Activated CD4-positive, alpha-beta T cell treated with anti-CD3 and anti-CD28 coated beads for 1 hour (primary cell): ENCODE measurements around the gene ANOS1.

Experiments used
- DNase-seq: peaks from one replicate; pipeline ENCODE4 v3.0.0-alpha.2; 2020

Gene ANOS1

DNA sequence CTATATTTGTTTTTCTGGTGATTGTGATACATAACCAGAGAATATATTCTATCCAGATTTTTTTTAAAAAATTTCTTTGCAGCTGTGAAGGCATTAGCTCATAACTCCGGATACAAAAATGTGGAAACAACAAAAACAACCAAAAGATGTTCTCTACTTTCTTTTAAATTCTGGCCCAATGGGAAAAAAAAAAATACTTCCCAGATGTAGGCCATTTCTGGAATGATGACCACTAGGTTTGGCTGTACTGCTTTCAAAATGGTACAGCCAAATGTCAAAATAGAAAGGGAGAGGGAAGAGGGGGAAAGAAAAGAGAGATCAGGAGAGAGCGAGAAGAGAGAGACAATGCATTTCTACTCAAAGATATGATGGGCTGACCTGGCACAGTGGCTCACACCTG is 14.6 kb downstream of the ANOS1 start:
- DNase-seq = no peak

DNA sequence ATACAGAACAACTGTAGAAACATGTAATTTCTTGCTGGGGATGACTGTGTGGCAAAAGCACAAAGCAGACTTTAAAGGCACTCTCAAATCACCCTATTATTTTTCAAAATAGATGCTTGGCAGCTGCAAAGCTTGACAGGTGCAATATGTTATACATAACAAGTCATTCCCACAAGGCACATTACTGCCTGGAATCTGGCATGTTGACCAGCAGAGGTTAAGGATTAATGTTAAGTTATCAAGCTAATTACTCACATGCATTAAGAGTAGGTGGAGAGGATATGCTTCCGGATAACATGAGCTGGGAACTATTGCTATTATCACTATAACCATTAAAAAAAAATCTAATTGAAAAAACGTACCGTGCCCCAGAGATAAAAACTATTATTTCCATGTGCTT is 17.8 kb downstream of the ANOS1 start:
- DNase-seq = no peak

DNA sequence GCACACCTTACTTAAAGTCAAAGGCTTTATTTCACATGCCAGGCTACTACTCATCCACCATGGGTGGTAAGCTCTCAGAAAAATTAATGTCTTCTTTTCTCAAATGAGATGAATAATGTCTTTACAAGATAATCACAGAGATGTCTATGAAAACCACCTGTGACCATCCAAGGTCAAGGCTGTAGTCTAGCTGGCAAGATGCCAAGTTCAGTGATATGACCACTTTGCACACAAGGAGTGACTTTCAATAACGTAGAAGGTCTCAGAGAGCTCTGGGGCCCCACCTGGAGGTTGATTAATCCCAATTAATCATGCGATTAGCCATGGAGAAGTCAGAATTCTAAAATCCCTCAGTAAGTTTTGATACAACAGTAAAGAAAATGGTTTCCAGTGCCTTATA is 20.5 kb downstream of the ANOS1 start:
- no peak for DNase-seq

DNA sequence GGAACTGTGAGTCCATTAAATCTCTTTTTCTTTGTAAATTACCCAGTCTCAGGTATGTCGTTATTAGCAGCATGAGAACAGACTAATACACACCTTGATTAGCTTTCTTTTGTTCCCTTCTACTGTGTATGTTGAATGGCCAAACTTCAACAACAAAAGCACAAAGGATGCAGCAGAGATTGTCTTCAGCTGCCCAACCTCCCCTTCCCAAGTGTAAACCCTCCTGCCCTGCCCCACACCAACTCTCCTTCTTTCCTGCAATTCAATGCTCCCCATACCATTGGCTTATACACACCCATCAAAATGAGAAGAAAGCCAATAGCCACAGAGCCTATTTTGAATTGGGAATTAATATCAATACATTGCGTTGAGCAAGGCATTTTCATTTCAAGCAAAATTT is 27.8 kb downstream of the ANOS1 start:
- no peak for DNase-seq

DNA sequence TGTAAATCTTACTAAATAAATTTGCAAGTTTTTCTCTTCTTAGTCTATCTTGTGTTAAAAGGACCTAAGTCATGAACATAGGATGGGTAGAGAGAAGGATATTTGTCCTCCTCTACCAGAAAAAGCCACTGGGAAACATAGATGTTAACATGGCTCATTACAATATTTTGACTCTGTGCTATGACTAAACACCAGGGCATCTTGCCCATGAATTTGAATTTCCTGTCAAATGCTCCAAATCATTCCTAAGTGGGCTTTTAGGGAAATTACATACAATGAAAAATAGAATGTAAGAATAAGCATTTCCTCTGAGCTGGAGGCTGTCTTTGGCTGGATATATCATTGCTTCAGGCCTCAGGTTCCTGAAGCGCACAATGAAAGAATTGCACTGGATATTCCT is 39.1 kb downstream of the ANOS1 start:
- DNase-seq = no peak

DNA sequence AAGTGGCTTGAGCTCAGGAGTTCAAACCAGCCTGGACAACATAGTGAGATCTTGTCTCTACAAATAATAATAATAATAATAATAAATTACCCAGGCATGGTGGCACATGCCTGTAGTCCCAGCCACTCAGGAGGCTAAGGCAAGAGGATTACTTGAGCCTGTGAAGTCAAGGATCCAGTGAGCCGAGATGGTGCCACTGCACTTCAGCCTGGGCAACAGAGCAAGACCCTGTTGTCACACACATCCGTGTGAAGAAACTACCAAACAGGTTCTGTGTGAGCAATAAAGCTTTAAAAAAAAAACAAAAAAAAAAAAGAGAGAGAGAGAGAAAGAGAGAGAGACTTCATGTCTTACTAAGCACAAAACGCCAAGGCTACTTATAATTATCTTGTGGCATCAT is 42.5 kb downstream of the ANOS1 start:
- no peak for DNase-seq

DNA sequence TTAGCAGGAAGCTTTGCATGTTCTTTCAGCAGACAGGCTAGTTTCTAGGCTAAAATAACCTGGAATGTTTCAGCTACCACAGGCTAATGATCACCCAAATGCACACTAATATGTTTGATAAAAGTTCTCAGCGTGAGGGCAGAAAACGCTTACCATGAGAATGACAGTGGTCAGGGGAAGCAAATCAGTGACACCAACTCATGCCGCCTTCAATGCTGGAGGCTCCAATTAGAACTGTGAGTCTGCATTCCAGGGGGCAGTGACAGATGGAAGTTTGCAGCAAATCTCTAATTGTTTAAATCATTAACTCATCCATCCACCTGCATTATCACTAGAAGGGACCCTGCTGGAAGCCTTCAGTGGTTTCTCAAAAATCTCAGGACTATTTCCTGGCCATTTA is 43.2 kb downstream of the ANOS1 start:
- DNase-seq = no peak

DNA sequence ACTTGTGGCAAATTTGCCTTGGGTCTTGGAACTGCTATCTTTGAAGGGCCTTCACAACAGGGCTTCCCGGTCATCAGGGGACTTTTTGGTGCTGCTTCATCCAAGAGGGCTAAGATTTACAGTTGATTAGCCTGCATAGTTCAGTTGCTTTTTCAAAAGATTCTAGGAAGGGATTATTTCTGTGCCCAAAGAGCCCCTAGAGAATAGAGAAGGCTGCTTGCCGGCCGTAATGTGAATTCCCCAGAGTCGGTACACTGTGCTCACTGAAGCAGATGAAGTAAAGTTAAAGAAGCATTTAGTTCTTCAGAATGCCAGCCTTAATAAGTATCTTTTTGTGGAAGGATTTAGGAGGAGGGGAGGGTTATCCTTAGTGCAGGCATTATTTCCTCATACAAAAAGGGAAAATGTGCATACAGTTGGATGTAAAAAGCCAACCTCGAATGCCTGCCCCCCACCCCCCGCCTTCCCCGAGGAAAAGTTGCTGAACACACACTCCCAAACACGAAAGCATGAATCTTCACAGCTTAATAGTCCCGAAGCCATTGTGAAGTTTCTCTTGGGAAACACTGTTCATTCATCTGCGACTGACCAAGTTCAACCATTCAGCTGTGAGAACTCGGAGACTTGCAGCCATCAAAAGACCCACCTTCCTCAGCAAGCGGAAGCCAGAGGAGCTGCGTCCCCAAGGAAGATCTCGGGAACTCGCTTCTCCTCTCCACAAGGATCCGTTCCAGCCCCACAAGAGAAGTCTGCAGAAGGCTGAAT is 47.6 kb downstream of the ANOS1 start:
- no peak for DNase-seq

DNA sequence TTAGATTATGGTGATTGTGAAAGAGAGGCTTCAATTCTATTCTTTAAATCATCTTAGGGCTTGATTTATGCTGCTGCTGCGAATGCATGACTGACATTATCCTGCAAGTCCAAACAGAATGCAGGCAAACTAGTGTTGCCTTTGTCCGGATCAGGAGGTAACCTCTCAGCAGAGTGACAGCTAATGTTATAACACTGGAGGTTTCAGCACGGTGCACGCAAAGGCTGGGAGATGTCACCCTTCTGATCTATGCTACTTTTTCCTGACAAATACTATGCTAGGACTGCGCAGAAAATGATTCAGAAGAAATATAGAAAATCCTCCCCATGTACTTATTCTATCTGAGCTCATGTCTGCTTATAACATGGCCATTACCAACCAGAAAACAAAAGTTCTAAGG is 48.2 kb downstream of the ANOS1 start:
- DNase-seq = no peak

DNA sequence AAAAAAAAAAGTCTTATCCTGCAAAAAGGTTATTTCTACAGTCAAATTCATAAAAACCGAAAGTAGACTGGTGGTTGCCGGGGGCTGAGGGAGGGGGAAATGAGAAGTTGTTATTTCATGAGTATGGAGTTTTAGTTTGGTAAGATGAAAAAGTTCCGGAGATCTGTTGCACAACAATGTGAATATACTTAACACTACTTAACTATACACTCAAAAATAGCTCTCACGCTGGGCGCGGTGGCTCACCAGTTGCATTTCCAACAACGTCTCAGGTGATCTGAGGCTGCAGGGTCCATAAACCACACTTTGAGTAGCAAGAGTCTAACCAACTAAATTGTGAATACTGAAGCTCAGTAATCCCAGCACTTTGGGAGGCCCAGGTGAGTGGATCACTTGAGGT is 52.4 kb downstream of the ANOS1 start:
- DNase-seq = no peak

DNA sequence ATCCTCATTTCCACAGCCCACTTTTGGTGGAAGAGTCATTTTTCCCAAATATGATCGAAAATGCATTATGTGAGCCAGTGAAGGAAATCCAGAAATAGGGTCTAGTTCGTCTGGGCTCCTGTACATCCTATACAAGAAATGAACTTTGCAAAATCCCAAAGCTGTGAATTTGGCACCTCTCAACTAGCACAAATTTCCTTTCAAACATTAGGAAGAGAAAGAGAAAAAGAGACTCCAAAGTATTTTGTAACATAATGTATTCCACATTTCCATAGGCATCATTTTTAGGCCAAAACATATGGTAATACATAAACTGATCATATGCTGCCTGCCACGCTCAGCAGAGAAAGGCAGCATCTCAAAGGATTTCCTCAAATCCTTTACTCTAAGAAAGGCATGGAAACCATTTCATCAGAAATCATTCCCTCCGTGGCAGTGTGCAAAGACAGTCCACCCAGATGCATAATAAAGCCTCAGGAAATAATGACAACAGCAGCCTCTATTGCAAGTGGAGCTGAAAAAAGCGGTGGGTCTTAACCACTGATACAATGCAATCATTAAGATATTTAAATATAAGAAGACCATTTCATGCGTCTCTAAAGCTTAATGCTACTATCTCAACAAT is 56.8 kb downstream of the ANOS1 start:
- no peak for DNase-seq

DNA sequence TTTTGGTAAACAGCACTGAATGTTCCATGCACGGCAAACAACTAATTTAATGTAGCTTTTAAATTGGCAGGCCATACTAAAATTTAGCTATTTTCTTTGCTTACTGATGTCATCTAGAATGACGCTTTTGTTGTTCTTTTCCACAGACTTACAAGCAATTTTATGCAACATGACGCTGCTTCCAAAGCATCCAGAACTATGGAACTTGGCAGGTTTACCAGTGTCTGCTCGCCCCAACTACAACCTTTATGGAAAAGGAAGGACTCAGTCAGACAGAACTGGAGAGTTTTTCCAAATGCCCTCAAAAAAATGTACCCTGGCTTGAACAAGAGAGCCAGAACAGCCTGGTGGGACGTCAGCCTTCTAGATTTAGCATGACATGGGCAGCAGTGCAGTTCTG is 58.7 kb downstream of the ANOS1 start:
- DNase-seq = no peak

DNA sequence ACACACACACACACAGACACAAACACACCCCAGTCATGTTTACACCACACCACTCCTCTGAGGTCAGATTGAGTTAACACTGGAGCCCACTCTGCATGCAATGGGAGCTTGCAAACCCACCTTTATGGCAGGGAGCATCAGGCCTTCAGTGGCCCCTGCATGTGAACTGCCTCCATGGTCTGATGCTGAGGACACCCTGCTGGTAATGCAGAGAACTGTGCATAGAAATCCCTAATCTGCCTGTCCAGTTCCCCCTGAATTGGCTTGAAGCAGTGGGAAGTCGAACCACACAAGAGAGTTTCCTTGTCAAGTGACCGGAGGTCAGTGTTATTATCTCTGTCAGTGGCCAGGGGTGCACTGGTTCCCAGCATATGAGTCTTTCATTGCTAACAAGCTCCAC is 59.8 kb downstream of the ANOS1 start:
- DNase-seq = no peak

DNA sequence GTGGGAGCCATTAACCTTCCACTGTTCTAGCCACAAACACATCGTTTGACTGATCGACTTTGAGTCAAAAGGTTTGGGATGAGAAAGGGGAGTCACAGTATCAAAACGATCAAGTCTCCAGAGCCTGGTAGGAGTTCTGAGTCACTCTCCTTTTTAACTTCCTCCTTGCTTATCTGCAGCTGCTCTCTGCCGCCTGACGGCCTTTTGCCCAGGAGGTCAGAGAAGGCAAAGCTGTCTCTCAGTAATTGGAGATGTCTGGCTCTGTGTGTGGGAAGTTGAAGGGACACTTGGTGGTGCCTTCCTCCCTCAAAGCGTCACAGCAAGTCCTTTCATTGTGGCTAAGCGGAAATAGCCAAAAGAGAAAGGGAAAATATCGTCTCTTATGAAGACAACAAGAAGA is 63.1 kb downstream of the ANOS1 start:
- no peak for DNase-seq

DNA sequence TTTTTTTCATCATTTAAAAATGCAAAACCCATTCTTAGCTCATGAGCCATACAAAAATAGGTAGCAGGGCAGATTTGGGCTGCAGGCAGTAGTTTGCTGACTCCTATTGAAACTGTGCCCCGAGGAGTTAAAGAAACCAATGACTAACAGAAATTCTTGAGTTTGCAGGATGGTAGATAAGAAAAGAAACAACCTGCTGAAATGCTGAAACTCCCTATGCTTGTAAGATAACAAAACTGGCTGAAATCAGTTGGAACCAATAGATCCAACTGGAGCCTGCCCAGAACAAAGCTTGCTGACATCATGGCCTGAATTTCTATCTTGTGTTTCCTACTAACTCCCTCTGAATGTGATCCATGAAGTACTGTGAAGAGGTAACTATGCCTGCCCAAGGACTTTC is 68.6 kb downstream of the ANOS1 start:
- DNase-seq = no peak

DNA sequence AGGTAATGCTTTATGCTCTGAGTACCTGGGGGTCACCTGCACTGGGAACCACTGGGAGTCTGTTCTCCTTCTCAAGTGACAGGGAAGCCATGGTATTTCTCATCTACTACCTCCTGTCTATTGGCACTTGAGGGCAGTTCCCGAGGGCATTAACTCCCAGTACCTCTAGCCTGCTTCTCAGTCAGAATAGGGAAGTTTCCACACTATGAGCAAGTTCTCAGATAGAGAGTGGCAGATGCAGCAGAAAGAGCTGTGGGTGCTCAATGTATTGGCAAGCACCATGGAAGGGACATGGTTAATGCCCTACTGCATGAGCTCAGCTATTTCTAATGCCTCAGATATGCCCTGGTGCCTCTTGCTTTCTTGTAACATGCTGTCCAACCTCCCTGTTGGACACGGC is 74.1 kb downstream of the ANOS1 start:
- DNase-seq = no peak

DNA sequence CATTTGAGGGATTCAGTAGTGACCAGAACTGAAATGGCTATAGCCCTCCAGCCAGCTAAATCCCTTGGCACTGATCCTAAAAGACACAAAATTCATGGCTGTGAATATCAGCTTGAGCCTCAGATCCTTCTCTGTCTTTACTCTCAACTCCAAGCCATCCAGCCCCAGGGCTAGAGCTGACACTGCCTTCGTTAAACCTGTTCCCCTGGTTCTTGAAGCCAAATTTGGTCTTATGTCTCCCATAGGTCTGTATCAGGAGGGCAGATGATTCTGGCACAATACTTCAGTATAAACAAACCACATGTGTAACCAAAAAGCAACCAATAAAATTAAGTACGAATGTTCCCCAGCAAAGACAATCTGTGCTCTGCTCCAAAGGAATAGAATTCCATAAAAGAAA is 78.0 kb downstream of the ANOS1 start:
- DNase-seq = no peak

DNA sequence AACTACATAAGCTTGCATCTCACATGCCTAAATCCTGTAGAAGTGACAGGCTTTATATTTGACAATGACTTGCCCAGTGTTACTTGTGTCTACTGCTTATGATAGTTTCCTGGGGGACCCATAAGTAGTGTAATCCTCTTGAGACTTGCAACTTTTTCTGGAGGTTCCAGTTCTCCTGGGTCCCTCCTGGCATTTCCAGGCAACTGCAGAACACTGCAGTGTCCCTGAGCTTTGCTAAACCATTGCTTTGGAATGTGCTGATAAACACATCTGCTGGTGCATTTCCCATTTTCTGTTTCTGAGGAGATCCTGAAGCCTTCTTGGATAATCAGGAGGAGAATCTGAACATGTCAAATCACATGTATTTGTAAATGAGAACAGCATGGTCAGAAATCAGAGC is 82.0 kb downstream of the ANOS1 start:
- DNase-seq = no peak

DNA sequence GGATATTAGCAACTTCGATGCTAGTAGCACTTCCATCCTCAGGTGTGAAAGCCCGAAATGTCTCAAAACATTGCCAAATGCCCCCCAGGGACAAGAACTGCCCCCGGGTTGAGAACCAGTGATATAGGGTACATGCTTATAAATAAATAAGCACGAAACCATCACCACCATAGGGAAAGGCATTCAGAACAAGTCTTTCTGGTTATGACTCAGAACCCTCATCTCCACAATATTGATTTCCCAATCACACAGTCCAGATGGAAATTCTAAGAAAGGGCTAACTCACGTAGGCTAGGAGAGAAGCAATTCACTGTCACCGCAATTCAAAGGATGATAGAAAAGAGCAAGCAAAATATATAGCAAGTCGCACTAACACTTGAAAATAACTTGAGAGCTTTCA is 84.8 kb downstream of the ANOS1 start:
- no peak for DNase-seq

DNA sequence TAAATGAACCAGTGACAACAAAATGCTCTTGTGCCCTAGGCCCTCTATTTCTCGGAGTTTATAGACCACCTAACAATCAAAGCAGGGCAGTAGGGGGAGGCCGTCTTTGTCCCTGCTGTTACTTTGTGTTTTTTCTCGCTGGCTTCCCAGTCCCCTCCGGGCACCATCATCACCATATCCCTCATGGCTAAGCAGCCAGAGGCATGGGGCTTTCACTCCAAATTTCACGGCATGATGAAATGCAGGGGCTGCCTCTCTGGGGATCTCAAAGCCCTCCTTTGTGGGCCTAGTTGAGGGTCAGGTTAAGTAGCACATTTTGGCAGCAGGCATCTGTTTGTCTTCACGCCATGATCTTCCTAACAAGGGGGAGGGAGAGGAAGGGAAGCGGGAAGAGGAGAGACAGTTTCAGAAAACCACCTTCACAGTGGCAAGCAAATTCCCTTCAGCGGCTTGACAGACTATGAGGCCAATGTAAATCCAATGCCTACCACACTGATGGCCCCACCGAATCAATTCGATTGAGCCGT is 91.9 kb downstream of the ANOS1 start:
- DNase-seq = no peak

DNA sequence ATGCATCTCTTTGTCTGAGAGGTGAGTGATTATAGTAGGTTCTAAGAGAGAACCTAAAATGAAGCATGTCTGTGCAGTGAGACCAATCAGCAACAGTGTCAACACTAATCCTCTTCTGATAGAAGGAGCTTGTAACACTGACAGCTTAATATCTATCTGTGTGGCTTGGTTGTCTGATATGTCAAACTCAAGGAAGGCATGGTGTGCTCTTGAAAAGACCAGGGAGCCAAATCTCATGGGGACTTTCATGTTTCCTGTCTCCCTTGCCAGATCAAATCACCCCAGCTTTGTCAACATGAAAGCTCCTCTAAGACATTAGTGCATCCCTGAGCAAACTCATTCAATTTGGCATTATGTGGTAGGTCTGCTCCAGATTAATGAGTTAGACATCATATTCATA is 95.4 kb downstream of the ANOS1 start:
- DNase-seq = no peak

DNA sequence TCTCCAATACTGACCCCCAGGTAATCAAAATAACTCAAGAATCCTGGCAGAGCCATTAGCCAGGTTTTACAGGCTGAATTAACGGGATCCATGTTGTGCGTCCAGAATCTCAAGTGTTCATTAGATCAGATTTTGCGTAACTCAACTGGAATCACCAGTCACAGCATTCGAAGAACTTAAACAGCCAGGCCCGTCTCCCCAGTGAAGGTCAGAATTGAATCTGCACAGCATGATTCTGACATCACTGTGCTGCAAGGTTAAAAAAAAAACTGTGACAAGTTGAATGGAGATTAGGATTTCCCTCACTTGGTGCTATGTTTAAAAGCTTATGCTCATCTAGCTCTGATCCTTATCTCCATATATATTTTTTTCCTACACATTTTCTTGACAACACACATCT is 96.1 kb downstream of the ANOS1 start:
- DNase-seq = no peak

DNA sequence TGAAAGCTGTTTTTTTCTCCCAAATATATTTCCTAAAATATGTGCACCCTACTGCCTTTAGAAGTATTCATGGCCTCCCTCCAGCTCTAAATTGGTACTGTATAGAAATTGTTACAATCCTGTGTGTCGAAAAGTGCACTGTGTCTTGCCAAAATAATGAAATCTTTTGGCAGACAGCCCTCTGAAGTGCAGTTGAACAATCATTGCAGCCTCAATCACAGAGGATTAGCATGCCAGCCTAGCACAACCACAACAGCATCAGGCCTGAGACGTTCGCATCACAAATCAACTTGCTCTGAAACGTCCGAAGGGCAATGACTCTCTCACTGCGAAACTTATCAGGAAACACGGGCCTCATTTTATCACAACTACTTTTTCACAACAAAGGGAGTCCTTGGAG is 99.0 kb downstream of the ANOS1 start:
- no peak for DNase-seq

DNA sequence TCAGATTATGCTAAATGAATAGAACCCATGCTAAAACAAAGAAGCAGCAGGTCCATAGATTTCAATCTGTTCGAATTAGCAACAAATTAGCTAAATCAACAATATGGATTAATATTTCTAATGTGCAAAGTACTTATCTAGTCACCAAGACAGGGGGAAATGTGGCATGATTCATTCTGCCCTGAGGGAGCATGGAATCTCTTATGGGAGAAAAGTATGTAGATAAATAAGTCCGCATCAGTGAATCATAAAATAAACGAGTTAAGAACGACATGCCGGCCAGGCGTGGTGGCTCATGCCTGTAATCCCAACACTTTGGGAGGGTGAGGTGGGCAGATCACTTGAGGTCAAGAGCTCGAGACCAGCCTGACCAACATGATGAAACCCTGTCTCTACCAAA is 102.1 kb downstream of the ANOS1 start:
- DNase-seq = no peak

DNA sequence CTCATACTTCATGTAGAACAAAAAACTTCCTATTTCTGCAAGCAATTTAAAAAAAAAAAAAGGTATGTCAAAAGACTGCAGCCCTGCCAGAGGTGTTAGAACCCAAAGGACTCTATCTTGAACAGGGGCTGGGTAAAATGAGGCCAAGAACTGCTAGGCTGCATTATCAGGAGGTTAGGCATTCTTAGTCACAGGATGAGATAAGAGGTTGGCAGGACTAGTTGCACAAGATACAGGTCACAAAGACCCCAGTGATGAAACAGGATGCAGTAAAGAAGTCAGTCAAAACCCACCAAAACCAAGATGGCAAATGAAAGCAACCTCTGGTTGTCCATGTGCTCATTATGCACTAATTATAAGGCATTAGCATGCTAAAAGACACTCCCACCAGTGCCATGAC is 104.1 kb downstream of the ANOS1 start:
- DNase-seq = no peak
